Measurements from ENCODE around the gene CRIM1. TPM values are rescaled to one million over a fixed set of nuclear protein-coding genes. Genes with fewer than 3 reads are reported as not detected.

Gene CRIM1
- polyA plus RNA-seq, 2 of the 4 experiments (the other 2 are of a cell fraction) = 127 to 208 TPM

DNA sequence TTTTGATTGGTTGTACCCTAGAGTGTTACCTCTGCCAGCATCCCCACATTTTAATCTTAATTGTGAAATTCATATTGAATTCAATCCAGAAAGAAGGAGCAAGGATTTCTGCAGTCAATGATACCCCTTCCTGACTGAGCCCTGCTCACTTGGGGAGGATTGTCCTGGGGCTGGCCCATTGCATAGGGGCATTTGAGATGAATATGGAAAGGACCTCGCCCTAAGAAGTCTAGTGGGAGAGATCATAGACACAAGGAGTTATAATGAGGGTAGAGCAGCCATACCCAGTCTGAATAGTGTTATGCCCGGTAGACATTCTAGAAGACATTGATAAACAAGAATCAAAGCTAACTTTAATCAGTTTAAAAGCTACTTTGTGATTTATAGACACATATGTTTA, 53.8 kb downstream of the CRIM1 start:
- TF ChIP-seq FOSL2 (IDR thresholded peaks at IDR 0.05) (no peak), FOSL2 (CRISPR knock-in tag; IDR thresholded peaks at IDR 0.05) (no peak), E2F6 (IDR thresholded peaks at IDR 0.05; ENCODE audit: borderline replicate concordance, low read depth) (no peak), HOXA7 (CRISPR knock-in tag; IDR thresholded peaks at IDR 0.05) (0 out of 2 replicates have a peak, but pooled peaks have one; percentile 41)
- TF ChIP-seq, protein P1, sequence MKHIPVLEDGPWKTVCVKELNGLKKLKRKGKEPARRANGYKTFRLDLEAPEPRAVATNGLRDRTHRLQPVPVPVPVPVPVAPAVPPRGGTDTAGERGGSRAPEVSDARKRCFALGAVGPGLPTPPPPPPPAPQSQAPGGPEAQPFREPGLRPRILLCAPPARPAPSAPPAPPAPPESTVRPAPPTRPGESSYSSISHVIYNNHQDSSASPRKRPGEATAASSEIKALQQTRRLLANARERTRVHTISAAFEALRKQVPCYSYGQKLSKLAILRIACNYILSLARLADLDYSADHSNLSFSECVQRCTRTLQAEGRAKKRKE (CRISPR knock-in tag; IDR thresholded peaks at IDR 0.05; ENCODE audit: low read depth) = 0 out of 2 replicates have a peak, but pooled peaks have one; percentile 58
- CTCF ChIA-PET = interaction anchor here (0.7 to 2.4 kb wide), 6 partner anchors 8 to 98 kb away, joined by 3 to 12 read pairs (median 4); no protein-coding TSS in a partner anchor
- ATAC-seq = peak in 1 of 2 experiments; percentile 10; a peak in 3 of 6 replicates
- no peak overlapping the region for H3K4me3 ChIP-seq
- peaks cover 100% of the 10 kb centered on the region for H3K4me1 ChIP-seq
- peak overlapping the region; percentile 93 for H3K4me2 ChIP-seq
- POLR2A ChIA-PET = no interaction called here
- no peak for DNase-seq (ENCODE audit: low read depth in 1 of 2, low spot score in 1 of 2)
- WGBS (ENCODE audit: missing lambda C conversion rate) = 69% methylated on average over 2 of the region's 2 CpGs
- peak overlapping the region; percentile 86 to 92 for H3K27ac ChIP-seq
- FAIRE-seq = no peak
- H3K9me3 ChIP-seq = no peaks in the 10 kb centered on the region

DNA sequence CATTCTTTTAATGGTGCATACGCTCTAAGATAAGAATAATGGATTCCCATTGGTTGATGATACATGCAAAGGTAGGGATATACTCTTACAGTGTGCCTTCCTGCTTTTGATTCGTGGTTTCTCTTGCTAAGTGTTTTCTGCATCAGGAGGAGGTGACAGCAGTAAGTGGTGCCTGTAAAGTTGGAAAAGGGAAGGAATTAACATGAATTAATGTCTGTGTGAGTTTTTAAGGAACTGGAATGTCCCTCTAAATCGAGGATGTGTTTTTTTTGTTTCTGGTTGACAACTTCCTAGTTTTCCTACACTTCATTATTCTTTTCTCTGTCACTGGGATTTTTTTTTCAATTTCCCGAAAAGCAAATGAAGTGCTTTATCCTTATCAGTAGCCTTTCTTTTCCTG, 54.4 kb downstream of the CRIM1 start:
- ATAC-seq (peak in 1 of 2 experiments; percentile 4; a peak in 2 of 6 replicates), DNase-seq (ENCODE audit: low read depth in 1 of 2, low spot score in 1 of 2) (no peak), FAIRE-seq (peak; percentile 36)
- H3K4me2 ChIP-seq = peak overlapping the region; percentile 93
- ChIA-PET POLR2A (no interaction called here), CTCF (interaction anchor here (0.9 to 2.4 kb wide), 3 partner anchors 14 to 97 kb away, joined by 3 to 12 read pairs (median 4); no protein-coding TSS in a partner anchor)
- 0 out of 3 replicates have a peak overlapping the region, but pooled peaks have one; percentile 4 for H3K4me3 ChIP-seq
- no peaks in the 10 kb centered on the region for H3K9me3 ChIP-seq
- 41% methylated on average over 4 of the region's 4 CpGs for WGBS (ENCODE audit: missing lambda C conversion rate)
- H3K4me1 ChIP-seq = peaks cover 100% of the 10 kb centered on the region
- H3K27ac ChIP-seq = peak overlapping the region; percentile 71 to 92
- TF ChIP-seq, protein P2, sequence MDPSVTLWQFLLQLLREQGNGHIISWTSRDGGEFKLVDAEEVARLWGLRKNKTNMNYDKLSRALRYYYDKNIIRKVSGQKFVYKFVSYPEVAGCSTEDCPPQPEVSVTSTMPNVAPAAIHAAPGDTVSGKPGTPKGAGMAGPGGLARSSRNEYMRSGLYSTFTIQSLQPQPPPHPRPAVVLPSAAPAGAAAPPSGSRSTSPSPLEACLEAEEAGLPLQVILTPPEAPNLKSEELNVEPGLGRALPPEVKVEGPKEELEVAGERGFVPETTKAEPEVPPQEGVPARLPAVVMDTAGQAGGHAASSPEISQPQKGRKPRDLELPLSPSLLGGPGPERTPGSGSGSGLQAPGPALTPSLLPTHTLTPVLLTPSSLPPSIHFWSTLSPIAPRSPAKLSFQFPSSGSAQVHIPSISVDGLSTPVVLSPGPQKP (IDR thresholded peaks at IDR 0.05; ENCODE audit: low read depth, low read length) = no peak
- TF ChIP-seq JUNB (IDR thresholded peaks at IDR 0.05) = no peak

DNA sequence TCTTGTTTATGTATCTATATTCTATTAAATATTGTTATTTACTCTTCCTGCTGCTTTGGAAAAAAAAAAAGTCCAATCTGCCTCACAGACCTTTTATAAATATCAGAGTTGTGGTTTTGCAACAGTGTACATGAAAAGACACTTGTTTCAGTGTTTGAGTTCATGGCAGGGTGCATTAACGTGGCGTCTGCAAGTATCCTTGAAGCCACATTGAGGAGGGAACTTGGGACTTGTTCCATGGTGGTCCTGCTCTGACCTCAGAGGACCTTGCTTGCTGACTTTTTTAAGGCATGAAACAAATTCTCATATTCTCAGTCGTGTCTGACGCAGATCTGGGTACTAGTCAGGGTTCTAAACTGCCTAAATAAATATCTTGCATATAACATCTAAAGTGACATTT, 55.1 kb downstream of the CRIM1 start:
- TF ChIP-seq CEBPB (IDR thresholded peaks at IDR 0.05) = 0 out of 4 replicates have a peak, but pooled peaks of 1 of the 2 experiments have one; percentile 14
- TF ChIP-seq RFX5 (IDR thresholded peaks at IDR 0.05) = no peak
- H3K9me3 ChIP-seq = no peaks in the 10 kb centered on the region
- POLR2A ChIA-PET = no interaction called here
- CTCF ChIA-PET = interaction anchor here (0.9 to 2.4 kb wide), 3 partner anchors 13 to 96 kb away, joined by 3 to 12 read pairs (median 4); no protein-coding TSS in a partner anchor
- 24% methylated on average over 4 of the region's 4 CpGs for WGBS (ENCODE audit: missing lambda C conversion rate)
- H3K4me1 ChIP-seq = peaks cover 100% of the 10 kb centered on the region
- no peak for ATAC-seq
- FAIRE-seq = peak; percentile 72
- peak overlapping the region; percentile 81 to 92 for H3K27ac ChIP-seq
- no peak for DNase-seq (ENCODE audit: low read depth in 1 of 2, low spot score in 1 of 2)
- peak overlapping the region; percentile 93 for H3K4me2 ChIP-seq
- no peak overlapping the region for H3K4me3 ChIP-seq

DNA sequence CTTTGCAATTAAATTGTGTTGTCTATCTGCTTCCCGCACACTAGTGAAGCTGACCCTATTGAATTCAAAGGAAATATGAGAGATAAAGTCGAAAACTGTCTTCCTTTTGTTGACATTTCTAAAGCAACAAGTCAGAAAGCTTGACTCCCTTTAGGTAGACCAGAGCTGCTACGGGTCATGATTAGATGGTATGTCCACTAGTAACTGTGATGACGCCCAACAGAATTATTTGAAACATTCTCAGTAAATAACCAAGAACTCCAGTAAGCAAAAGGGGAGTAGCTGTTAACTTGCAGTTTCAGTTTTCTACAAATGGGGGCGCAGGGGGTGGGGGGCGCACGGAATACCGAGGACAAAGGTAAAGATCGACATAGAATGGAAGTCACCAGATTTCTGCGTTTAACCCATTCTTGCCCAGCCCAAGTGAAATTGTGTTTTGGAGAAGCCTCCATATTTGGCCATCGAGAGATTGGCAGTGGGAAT, 56.4 kb downstream of the CRIM1 start:
- Histone ChIP-seq H3K9me3 (no peaks in the 10 kb centered on the region), H3K4me1 (peaks cover 100% of the 10 kb centered on the region), H3K4me2 (peak overlapping the region; percentile 93), H3K27ac (peak overlapping the region; percentile 81 to 92), H3K4me3 (peak overlapping the region; percentile 21; the same call in 2 of the 3 replicates)
- FAIRE-seq (peak; percentile 67), ATAC-seq (peak; percentile 26 to 61; a peak in 4 of 6 replicates), DNase-seq (ENCODE audit: low read depth in 1 of 2, low spot score in 1 of 2) (peak in 1 of 2 experiments; percentile 78)
- 24% methylated on average over 11 of the region's 11 CpGs for WGBS (ENCODE audit: missing lambda C conversion rate)
- CTCF ChIA-PET = interaction anchor here (0.6 to 4.1 kb wide), 9 partner anchors 9 to 59 kb away, joined by 3 to 18 read pairs (median 3); no protein-coding TSS in a partner anchor
- POLR2A ChIA-PET = no interaction called here
- TF ChIP-seq PBX3 (IDR thresholded peaks at IDR 0.05) = no peak
- TF ChIP-seq JUNB (IDR thresholded peaks at IDR 0.05) = no peak; the same call in 1 of the 2 replicates
- TF ChIP-seq ESRRA (IDR thresholded peaks at IDR 0.05; ENCODE audit: borderline replicate concordance, low read length) = no peak
- no peak for TF ChIP-seq CBX2 (IDR thresholded peaks at IDR 0.05; ENCODE audit: borderline replicate concordance, low read depth)
- peak; percentile 49; the same call in 1 of the 2 replicates for TF ChIP-seq MAX (IDR thresholded peaks at IDR 0.05)
- TF ChIP-seq RAD21 (conservative IDR thresholded peaks at IDR 0.05 in 1 of 2, IDR thresholded peaks at IDR 0.05 in 1 of 2) = peak in 1 of 2 experiments; percentile 31; a peak in 2 of 5 replicates
- TF ChIP-seq EP300 (IDR thresholded peaks at IDR 0.05) = no peak
- no peak for TF ChIP-seq FOSL2 (IDR thresholded peaks at IDR 0.05)
- TF ChIP-seq FOSL2 (CRISPR knock-in tag; IDR thresholded peaks at IDR 0.05) = peak; percentile 51; the same call in 1 of the 2 replicates
- no peak for TF ChIP-seq PHF8 (IDR thresholded peaks at IDR 0.05; ENCODE audit: borderline replicate concordance, low read depth)
- TF ChIP-seq HOXA7 (CRISPR knock-in tag; IDR thresholded peaks at IDR 0.05) = peak; percentile 51; the same call in 1 of the 2 replicates
- TF ChIP-seq CHD4 (IDR thresholded peaks at IDR 0.05; ENCODE audit: borderline replicate concordance) = no peak
- TF ChIP-seq ZC3H11A (IDR thresholded peaks at IDR 0.05) = no peak
- TF ChIP-seq RCOR1 (IDR thresholded peaks at IDR 0.05; ENCODE audit: low read depth, low read length) = no peak
- TF ChIP-seq NPAS2 (CRISPR knock-in tag; IDR thresholded peaks at IDR 0.05; ENCODE audit: borderline replicate concordance) = no peak
- TF ChIP-seq, protein P1 (CRISPR knock-in tag; IDR thresholded peaks at IDR 0.05; ENCODE audit: low read depth) = 0 out of 2 replicates have a peak, but pooled peaks have one; percentile 25
- no peak for TF ChIP-seq MYC (IDR thresholded peaks at IDR 0.05; ENCODE audit: borderline replicate concordance, low read length)
- TF ChIP-seq MAFK (IDR thresholded peaks at IDR 0.05; ENCODE audit: partially characterized antibody) = no peak
- peak; percentile 59; the same call in 1 of the 2 replicates for TF ChIP-seq FOSB (CRISPR knock-in tag; IDR thresholded peaks at IDR 0.05)
